IPS DF 6.9 (cell line): ENCODE results near the gene EXOSC10.
"Not testable (repeated sequence)": the region's sequence is repeated elsewhere in the genome, so short reads cannot be mapped to it uniquely, and the experiment has no call there.

Experiments used
- DNase-seq: peaks from one replicate; pipeline ENCODE4 v3.0.0-alpha.2; 2013; ENCODE audit warnings: low read depth, low spot score
- H3K27ac ChIP-seq: one replicate; pipeline ENCODE4 v1.5.1; 2013; ENCODE audit warnings: low read length, control low read depth
- H3K27me3 ChIP-seq: 2 replicates; pipeline ENCODE4 v1.6.1; 2013; ENCODE audit warnings: mild to moderate bottlenecking, low read length; ENCODE audit not compliant: control insufficient read depth, insufficient read depth
- H3K36me3 ChIP-seq: 2 replicates; pipeline ENCODE4 v1.6.1; 2013; ENCODE audit warnings: low read length; ENCODE audit not compliant: control insufficient read depth, insufficient read depth
- H3K4me1 ChIP-seq: 2 replicates; pipeline ENCODE4 v1.6.1; 2013; ENCODE audit warnings: low read length; ENCODE audit not compliant: control insufficient read depth, insufficient read depth
- H3K4me3 ChIP-seq: 2 replicates; pipeline ENCODE4 v1.5.1; 2013; ENCODE audit warnings: mild to moderate bottlenecking, low read length
- H3K9me3 ChIP-seq: 2 replicates; pipeline ENCODE4 v1.6.1; 2013; ENCODE audit warnings: low read length, inconsistent platforms; ENCODE audit not compliant: control insufficient read depth, insufficient read depth
- WGBS: extraction: QIAGEN DNeasy Blood & Tissue Kit; methylation state at CpG from one replicate; pipeline ENCODE4 v1.1.7; 2013; ENCODE audit warnings: mixed read lengths, missing lambda C conversion rate; ENCODE audit not compliant: insufficient read length, insufficient coverage; 5-methylcytosine and 5-hydroxymethylcytosine counted together

Gene EXOSC10

DNA sequence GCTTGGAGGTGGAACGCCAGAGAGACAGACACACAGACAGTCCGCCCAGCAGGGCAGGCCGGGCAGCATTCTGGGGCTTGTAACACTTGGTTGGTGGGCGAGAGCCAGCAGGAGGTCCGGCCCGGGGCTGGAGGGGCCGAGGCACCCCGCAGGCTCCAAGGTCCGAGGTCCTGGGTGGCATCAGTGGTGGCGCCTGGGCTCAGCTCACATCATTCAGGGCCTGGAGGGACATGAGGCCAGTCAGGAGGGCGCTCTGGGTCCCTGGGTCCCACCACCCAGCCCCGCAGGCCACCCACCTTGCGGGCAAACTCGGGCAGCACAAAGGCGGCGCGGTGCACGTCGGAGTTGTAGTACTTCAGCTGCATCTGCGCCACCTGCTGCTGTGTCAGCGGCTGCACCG is 45.0 kb downstream of the EXOSC10 start:
- no peak overlapping the region for H3K4me3 ChIP-seq
- no peak for DNase-seq
- H3K27me3 ChIP-seq: no peaks in the 10 kb centered on the region
- H3K36me3 ChIP-seq: peaks cover 16% of the 10 kb centered on the region
- no CpG with 5 or more reads among the region's 22 CpGs for WGBS
- H3K4me1 ChIP-seq: peaks cover 6% of the 10 kb centered on the region; the same call in 1 of the 2 replicates
- H3K27ac ChIP-seq: no peak overlapping the region
- H3K9me3 ChIP-seq: no peaks in the 10 kb centered on the region

DNA sequence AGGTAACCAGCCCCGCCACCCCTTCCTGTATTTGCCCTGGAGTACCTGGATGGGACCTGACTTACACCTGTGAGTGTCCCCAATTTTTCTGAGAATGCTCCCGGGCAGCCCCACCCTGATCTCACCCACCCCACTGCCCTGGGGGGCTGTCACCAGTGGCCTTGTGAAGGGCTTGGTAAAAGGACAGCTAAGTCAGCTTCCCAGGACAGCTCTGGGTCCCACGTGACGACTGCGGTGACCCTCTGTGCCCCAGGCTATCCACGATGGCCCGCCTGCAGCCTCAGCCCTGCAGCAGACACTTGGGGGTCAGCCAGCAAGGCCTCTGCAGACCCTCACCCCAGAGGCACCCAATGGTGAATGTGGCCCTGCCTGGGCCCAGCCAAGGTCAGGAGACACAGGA is 45.5 kb downstream of the EXOSC10 start:
- H3K4me3 ChIP-seq: no peak overlapping the region
- WGBS: no CpG with 5 or more reads among the region's 7 CpGs
- peaks cover 16% of the 10 kb centered on the region for H3K36me3 ChIP-seq
- peaks cover 6% of the 10 kb centered on the region; the same call in 1 of the 2 replicates for H3K4me1 ChIP-seq
- H3K9me3 ChIP-seq: no peaks in the 10 kb centered on the region
- H3K27ac ChIP-seq: no peak overlapping the region
- no peaks in the 10 kb centered on the region for H3K27me3 ChIP-seq
- no peak for DNase-seq

- no peak overlapping the region for H3K27ac ChIP-seq
- H3K27me3 ChIP-seq: no peaks in the 10 kb centered on the region
- no peak overlapping the region for H3K4me3 ChIP-seq
- peak; percentile 35 for DNase-seq
- H3K9me3 ChIP-seq: no peaks in the 10 kb centered on the region
- peaks cover 6% of the 10 kb centered on the region; the same call in 1 of the 2 replicates for H3K4me1 ChIP-seq
- peaks cover 16% of the 10 kb centered on the region for H3K36me3 ChIP-seq
- no CpG with 5 or more reads among the region's 10 CpGs for WGBS
These were observed 45.9 kb downstream of the EXOSC10 start for GRCh38 chr1:11053758-11054137.

DNA sequence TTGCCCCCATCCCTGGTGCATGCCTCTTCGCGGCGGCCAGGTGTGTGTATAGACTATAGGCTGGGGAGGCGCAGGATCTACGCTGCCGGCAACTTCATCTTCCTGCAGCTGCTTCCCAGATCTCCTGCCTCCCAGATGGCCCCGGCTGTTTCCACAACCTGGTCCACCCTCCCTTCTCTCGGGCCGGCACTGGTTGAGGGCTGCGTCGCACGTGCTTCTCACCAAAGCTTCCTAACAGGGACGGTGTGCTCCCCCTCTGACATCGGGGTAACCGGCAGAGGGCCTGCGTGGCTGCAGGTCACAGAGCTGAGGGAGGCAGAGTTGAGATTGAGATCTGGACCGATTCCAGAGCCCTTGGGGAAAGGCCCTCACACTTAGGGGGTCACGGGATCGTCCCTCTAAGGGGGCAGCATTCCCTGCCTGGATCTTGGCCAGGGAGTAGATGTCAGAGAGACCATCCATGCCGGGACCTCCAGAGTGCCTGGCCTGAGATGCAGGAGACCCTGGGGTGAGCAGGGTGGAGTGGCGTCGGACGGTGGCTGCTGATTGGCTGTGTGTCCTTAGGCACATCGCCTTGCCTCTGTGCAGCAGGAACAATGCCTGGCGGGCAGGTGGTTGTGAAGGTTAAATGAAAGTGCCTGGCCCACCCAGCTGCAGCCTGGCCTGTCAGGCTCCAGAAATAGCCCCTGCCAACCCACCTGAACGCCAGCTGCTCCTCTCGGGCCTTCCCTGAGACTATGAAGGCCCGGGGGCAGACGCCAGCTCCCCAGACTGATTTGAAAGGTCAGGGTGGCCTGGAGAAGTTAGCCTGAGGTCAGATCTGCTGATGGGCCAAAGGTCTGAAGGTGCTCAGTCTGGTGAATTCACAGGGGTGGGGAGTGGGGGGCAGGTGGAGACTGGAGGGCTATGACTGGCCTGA is 46.6 kb downstream of the EXOSC10 start:
- H3K9me3 ChIP-seq: no peaks in the 10 kb centered on the region
- peak; percentile 27 for DNase-seq
- WGBS: no CpG with 5 or more reads among the region's 29 CpGs
- peaks cover 16% of the 10 kb centered on the region for H3K36me3 ChIP-seq
- H3K27ac ChIP-seq: no peak overlapping the region
- no peaks in the 10 kb centered on the region for H3K27me3 ChIP-seq
- H3K4me3 ChIP-seq: no peak overlapping the region
- H3K4me1 ChIP-seq: peaks cover 4% of the 10 kb centered on the region; the same call in 1 of the 2 replicates

DNA sequence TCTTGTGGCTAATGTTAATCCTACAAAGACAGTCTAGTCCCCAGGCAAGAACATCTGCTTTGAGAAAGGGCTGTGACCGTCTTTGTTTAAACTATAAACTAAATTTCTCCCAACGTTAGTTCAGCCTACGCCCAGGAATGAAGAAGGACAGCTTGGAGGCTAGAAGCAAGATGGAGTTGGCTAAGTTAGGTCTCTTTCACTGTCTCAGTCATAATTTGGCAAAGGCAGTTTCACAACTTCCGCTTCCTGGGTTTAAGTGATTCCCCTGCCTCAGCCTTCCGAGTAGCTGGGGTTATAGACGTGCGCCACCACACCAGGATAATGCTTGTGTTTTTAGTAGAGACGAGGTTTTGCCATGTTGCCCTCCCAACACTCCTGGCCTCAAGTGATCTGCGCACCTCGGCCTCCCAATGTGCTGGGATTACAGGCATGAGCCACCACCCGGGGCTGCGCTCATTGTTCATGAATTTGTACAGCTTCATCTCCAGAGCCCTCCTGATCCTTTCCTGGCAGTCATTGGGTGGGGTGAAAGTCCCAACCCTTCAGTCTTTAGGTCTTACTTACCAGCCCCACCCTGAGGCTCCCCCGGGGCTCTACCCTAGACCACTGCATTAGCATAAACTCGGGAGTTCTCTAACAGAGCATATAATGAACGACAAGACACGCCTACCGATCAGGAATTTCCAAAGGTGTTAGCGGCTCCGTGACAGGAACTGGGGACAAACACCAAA is 47.7 kb downstream of the EXOSC10 start:
- peaks cover 14% of the 10 kb centered on the region for H3K36me3 ChIP-seq
- no peaks in the 10 kb centered on the region for H3K27me3 ChIP-seq
- H3K9me3 ChIP-seq: no peaks in the 10 kb centered on the region
- no peak for DNase-seq
- H3K4me1 ChIP-seq: peaks cover 4% of the 10 kb centered on the region; the same call in 1 of the 2 replicates
- no peak overlapping the region for H3K4me3 ChIP-seq
- WGBS: no CpG with 5 or more reads among the region's 19 CpGs
- H3K27ac ChIP-seq: no peak overlapping the region

DNA sequence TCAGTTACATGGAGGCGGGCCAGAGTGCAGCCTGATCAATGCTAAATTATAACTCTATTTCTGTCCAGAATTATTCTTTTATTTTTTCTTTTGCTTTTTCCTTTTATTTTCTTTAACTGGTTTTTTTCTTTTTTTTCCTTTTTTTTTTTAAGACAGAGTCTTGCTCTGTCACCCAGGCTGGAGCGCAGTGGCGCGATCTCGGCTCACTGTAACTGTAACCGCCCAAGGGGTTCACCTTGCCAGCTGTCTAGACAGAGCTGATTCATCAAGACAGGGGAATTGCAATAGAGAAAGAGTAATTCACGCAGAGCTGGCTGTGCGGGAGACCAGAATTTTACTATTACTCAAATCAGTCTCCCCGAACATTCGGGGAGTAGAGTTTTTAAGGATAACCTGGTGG is 48.5 kb downstream of the EXOSC10 start:
- H3K36me3 ChIP-seq: peaks cover 11% of the 10 kb centered on the region
- DNase-seq, H3K27me3 ChIP-seq, H3K4me3 ChIP-seq, H3K9me3 ChIP-seq, H3K27ac ChIP-seq, H3K4me1 ChIP-seq: not testable (repeated sequence)
- WGBS: no CpG with 5 or more reads among the region's 10 CpGs

- H3K4me3 ChIP-seq: no peak within 1 kb of the TSS
- no peak within 1 kb of the TSS for H3K27ac ChIP-seq
- no peaks in the 10 kb centered on the region for H3K27me3 ChIP-seq
- WGBS: no CpG with 5 or more reads among the region's 28 CpGs
- H3K9me3 ChIP-seq: no peaks in the 10 kb centered on the region
- no peaks in the 10 kb centered on the region for H3K36me3 ChIP-seq
- DNase-seq: no peak
- no peaks in the 10 kb centered on the region for H3K4me1 ChIP-seq
These were observed 52.9 kb downstream of the EXOSC10 start, which contains the start of gene MASP2 for GRCh38 chr1:11046625-11047365. MASP2 (minus strand) TSS chr1:11047239; CDS start chr1:11047207, 32 bp downstream.

DNA sequence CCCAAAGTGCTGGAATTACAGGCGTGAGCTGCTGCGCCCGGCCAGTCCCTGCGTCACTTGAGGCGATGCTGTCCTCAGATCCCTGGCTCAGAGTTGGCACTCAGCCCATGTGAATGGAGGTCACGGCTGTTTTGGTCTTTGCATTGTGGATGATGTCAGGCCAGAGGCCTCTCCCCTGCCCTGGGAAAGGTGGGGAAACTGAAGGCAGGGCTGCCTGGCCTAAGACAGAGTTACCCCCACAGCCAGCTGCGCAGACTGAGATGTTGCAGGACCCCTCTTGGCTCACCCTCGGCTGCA is 53.5 kb downstream of the EXOSC10 start:
- no CpG with 5 or more reads among the region's 8 CpGs for WGBS

GRCh38 chr1:11045428-11046269 is 54.0 kb downstream of the EXOSC10 start:
- Histone ChIP-seq H3K9me3 (no peaks in the 10 kb centered on the region), H3K4me1 (no peaks in the 10 kb centered on the region), H3K4me3 (no peak overlapping the region), H3K36me3 (no peaks in the 10 kb centered on the region), H3K27me3 (no peaks in the 10 kb centered on the region), H3K27ac (no peak overlapping the region)
- DNase-seq: peak; percentile 22
- no CpG with 5 or more reads among the region's 32 CpGs for WGBS

More for the DNA sequence above, 53.5 kb downstream of the EXOSC10 start:
- Histone ChIP-seq H3K4me3 (no peak overlapping the region), H3K27ac (no peak overlapping the region), H3K9me3 (no peaks in the 10 kb centered on the region), H3K36me3 (no peaks in the 10 kb centered on the region), H3K4me1 (no peaks in the 10 kb centered on the region), H3K27me3 (no peaks in the 10 kb centered on the region)
- no peak for DNase-seq
